Keratinocyte (primary cell): ENCODE measurements around the gene ATP6V0E2. TPM values are rescaled to one million over a fixed set of nuclear protein-coding genes. Genes with fewer than 3 reads are reported as not detected.

Source experiments
- DNase-seq: peaks from one replicate; pipeline ENCODE4 v3.0.0-alpha.2; 2011; ENCODE audit warnings: low read depth, missing footprints, low spot score
- FAIRE-seq: peaks from 2 replicates; lab custom pipeline; 2011; peaks lifted over from hg19 to GRCh38; lab: Jason Lieb, UNC
- H2AFZ ChIP-seq: 2 replicates; pipeline ENCODE4 v1.6.0; 2012; ENCODE audit warnings: low read length, control low read depth, inconsistent platforms; ENCODE audit not compliant: control insufficient read depth
- H3K27ac ChIP-seq: 2 replicates; pipeline ENCODE4 v1.5.1; 2011; ENCODE audit warnings: low read length; ENCODE audit not compliant: control insufficient read depth, insufficient read depth
- H3K27me3 ChIP-seq: 3 replicates; pipeline ENCODE4 v1.6.0; 2011; ENCODE audit warnings: low read length; ENCODE audit not compliant: control insufficient read depth, insufficient read depth; ENCODE audit errors: extremely low read depth
- H3K36me3 ChIP-seq, 2 experiments: 2 replicates in 1 of 2; 3 replicates in 1 of 2; pipeline ENCODE4 v1.5.1; 2011; ENCODE audit warnings: low read length in 2 of 2, mild to moderate bottlenecking in 1 of 2; ENCODE audit not compliant: control insufficient read depth in 2 of 2, insufficient read depth in 2 of 2; ENCODE audit errors: extremely low read depth in 1 of 2
- H3K4me1 ChIP-seq: 3 replicates; pipeline ENCODE4 v1.5.1; 2011; ENCODE audit warnings: low read length; ENCODE audit not compliant: control insufficient read depth, insufficient read depth; ENCODE audit errors: extremely low read depth
- H3K4me2 ChIP-seq: 3 replicates; pipeline ENCODE4 v1.6.0; 2011; ENCODE audit warnings: low read depth, low read length; ENCODE audit not compliant: control insufficient read depth, insufficient read depth; ENCODE audit errors: extremely low read depth
- H3K4me3 ChIP-seq, 3 experiments: fragments of 200-600 bp in 1 of 3; sonication (generic) in 1 of 3; 2 replicates in 2 of 3; 3 replicates in 1 of 3; pipeline ENCODE4 v1.5.1; 2011 to 2016; ENCODE audit warnings: low read length in 3 of 3, mild to moderate bottlenecking in 3 of 3, control low read depth in 2 of 3, inconsistent platforms in 1 of 3, low read depth in 1 of 3, mixed read lengths in 1 of 3, mixed run types in 1 of 3, moderate library complexity in 1 of 3; ENCODE audit not compliant: control insufficient read depth in 2 of 3, insufficient read depth in 2 of 3; ENCODE audit errors: extremely low read depth in 1 of 3
- H3K79me2 ChIP-seq: 2 replicates; pipeline ENCODE4 v1.6.0; 2012; ENCODE audit warnings: low read length; ENCODE audit not compliant: control insufficient read depth, insufficient read depth
- H3K9ac ChIP-seq: 3 replicates; pipeline ENCODE4 v1.6.0; 2011; ENCODE audit warnings: low read length; ENCODE audit not compliant: control insufficient read depth, insufficient read depth; ENCODE audit errors: extremely low read depth
- H3K9me1 ChIP-seq: 3 replicates; pipeline ENCODE4 v1.6.0; 2011; ENCODE audit warnings: low read length; ENCODE audit not compliant: control insufficient read depth, insufficient read depth; ENCODE audit errors: extremely low read depth
- H3K9me3 ChIP-seq: 2 replicates; pipeline ENCODE4 v1.5.1; 2012; ENCODE audit warnings: low read depth, low read length; ENCODE audit not compliant: control insufficient read depth
- H4K20me1 ChIP-seq: 3 replicates; pipeline ENCODE4 v1.6.0; 2011; ENCODE audit warnings: low read length; ENCODE audit not compliant: control insufficient read depth, insufficient read depth; ENCODE audit errors: extremely low read depth
- CTCF ChIP-seq, 3 experiments: IDR thresholded peaks in 1 of 3; conservative IDR thresholded peaks in 1 of 3; optimal IDR thresholded peaks in 1 of 3; 2 replicates in 2 of 3; 3 replicates in 1 of 3; pipeline versions ENCODE3 to v1.5.1; 2011; ENCODE audit warnings: low read length in 3 of 3, mild to moderate bottlenecking in 3 of 3, moderate library complexity in 2 of 3, control low read depth in 1 of 3, inconsistent platforms in 1 of 3; ENCODE audit not compliant: insufficient read depth in 2 of 3; ENCODE audit errors: extremely low read depth in 1 of 3
- EZH2 ChIP-seq: IDR thresholded peaks from one replicate; pipeline ENCODE4 v1.6.1; 2012; ENCODE audit warnings: inconsistent platforms, mild to moderate bottlenecking, low read length, moderate library complexity
- dilution Hi-C: fragments of 300-500 bp; cut with MboI; formaldehyde crosslinking; loops from one replicate; pipeline ENCODE4 v1.7.0; 2020; ENCODE audit warnings: low sequenced_read_pairs; ENCODE audit not compliant: extremely low pct_ligation_motif_present
- polyA plus RNA-seq, 5 experiments: library from polyadenylated mRNA; depleted of rRNA in 3 of 5; stranded (reverse) in 3 of 5; stranded (forward) in 1 of 5; unstranded in 1 of 5; fragments of >200 nt; gene quantifications; 1 replicate in 1 of 5; 2 replicates in 3 of 5; 3 replicates in 1 of 5; pipeline versions ENCODE4 v1.2.1 to v1.2.3, GENCODE V29; 2011 to 2012; ENCODE audit warnings: missing spikeins in 2 of 5, low read depth in 1 of 5, low replicate concordance in 1 of 5

ATP6V0E2 gene
- polyA plus RNA-seq, 1 donor (not counting 4 experiments of a cell fraction or from before 2014, with no cell fraction given) = 5.0 TPM

GRCh38 chr7:149869291-149869650 lies 4.5 kb upstream of the ATP6V0E2 start:
- DNase-seq (no peak), FAIRE-seq (no peak)
- Histone ChIP-seq H2AFZ (no peak overlapping the region), H3K36me3 (no peaks in the 10 kb centered on the region), H3K27me3 (no peaks in the 10 kb centered on the region), H3K9ac (no peak overlapping the region), H3K4me1 (peaks cover 15% of the 10 kb centered on the region), H3K79me2 (no peaks in the 10 kb centered on the region), H3K4me3 (no peak overlapping the region), H4K20me1 (no peaks in the 10 kb centered on the region), H3K9me1 (no peaks in the 10 kb centered on the region), H3K9me3 (no peaks in the 10 kb centered on the region), H3K27ac (no peak overlapping the region), H3K4me2 (no peak overlapping the region)
- dilution Hi-C loops = no loop called here
- no peak for TF ChIP-seq CTCF (optimal IDR thresholded peaks at IDR 0.05 in 1 of 3, IDR thresholded peaks at IDR 0.05 in 1 of 3, conservative IDR thresholded peaks at IDR 0.05 in 1 of 3; ENCODE audit: extremely low read depth in 1 of 3, insufficient read depth in 2 of 3, low read length in 3 of 3)
- TF ChIP-seq EZH2 = no peak

- H3K4me1 ChIP-seq = peaks cover 18% of the 10 kb centered on the region
- no peak overlapping the region for H3K27ac ChIP-seq
- no peak overlapping the region for H3K4me3 ChIP-seq
- no peaks in the 10 kb centered on the region for H3K9me1 ChIP-seq
- H3K79me2 ChIP-seq = no peaks in the 10 kb centered on the region
- DNase-seq = no peak
- H2AFZ ChIP-seq = no peak overlapping the region
- H3K27me3 ChIP-seq = no peaks in the 10 kb centered on the region
- H3K9ac ChIP-seq = no peak overlapping the region
- dilution Hi-C loops = no loop called here
- no peaks in the 10 kb centered on the region for H3K9me3 ChIP-seq
- no peak for FAIRE-seq
- no peaks in the 10 kb centered on the region for H3K36me3 ChIP-seq
- H3K4me2 ChIP-seq = no peak overlapping the region
- no peaks in the 10 kb centered on the region for H4K20me1 ChIP-seq
- TF ChIP-seq CTCF (optimal IDR thresholded peaks at IDR 0.05 in 1 of 3, IDR thresholded peaks at IDR 0.05 in 1 of 3, conservative IDR thresholded peaks at IDR 0.05 in 1 of 3; ENCODE audit: extremely low read depth in 1 of 3, insufficient read depth in 2 of 3, low read length in 3 of 3) (no peak), EZH2 (no peak)
Observed at GRCh38 chr7:149869867-149870266, 3.9 kb upstream of the ATP6V0E2 start.
